GM19193 (cell line): ENCODE results near the gene TMEM61.

Source experiments
- POLR2A ChIP-seq: IDR thresholded peaks from 4 replicates; pipeline ENCODE4 v1.6.1; 2011; ENCODE audit not compliant: insufficient read depth, insufficient read length; ENCODE audit errors: extremely low read depth

Gene TMEM61

GRCh38 chr1:54980528-54981241 is at the start of gene TMEM61:
Gene TMEM61, plus strand, starts transcription at chr1:54980628. Its CDS starts 438 bp downstream, at chr1:54981066.
- no peak for TF ChIP-seq POLR2A

GRCh38 chr1:54931275-54931840 is 49.1 kb upstream of the TMEM61 start:
- no peak for TF ChIP-seq POLR2A

- no peak for TF ChIP-seq POLR2A
Measured at GRCh38 chr1:54934869-54935268, 45.6 kb upstream of the TMEM61 start.

GRCh38 chr1:54936791-54937190 is 43.6 kb upstream of the TMEM61 start:
- no peak for TF ChIP-seq POLR2A

- no peak for TF ChIP-seq POLR2A
Measured at GRCh38 chr1:54937469-54937868, 43.0 kb upstream of the TMEM61 start.

GRCh38 chr1:54940042-54940441 is 40.4 kb upstream of the TMEM61 start:
- TF ChIP-seq POLR2A: no peak

- no peak for TF ChIP-seq POLR2A
Measured at GRCh38 chr1:54942976-54943375, 37.5 kb upstream of the TMEM61 start.

GRCh38 chr1:54944610-54945392 is 35.6 kb upstream of the TMEM61 start:
- no peak for TF ChIP-seq POLR2A

- TF ChIP-seq POLR2A: no peak
Measured at GRCh38 chr1:54945393-54945936, 35.0 kb upstream of the TMEM61 start.

- no peak for TF ChIP-seq POLR2A
Measured at GRCh38 chr1:54947540-54947939, 32.9 kb upstream of the TMEM61 start.

GRCh38 chr1:54949053-54949452 is 31.4 kb upstream of the TMEM61 start:
- TF ChIP-seq POLR2A: no peak

GRCh38 chr1:54950006-54950368 is 30.4 kb upstream of the TMEM61 start:
- TF ChIP-seq POLR2A: no peak

GRCh38 chr1:54950369-54951163 is 29.9 kb upstream of the TMEM61 start:
- no peak for TF ChIP-seq POLR2A

- no peak for TF ChIP-seq POLR2A
Measured at GRCh38 chr1:54951810-54952226, 28.6 kb upstream of the TMEM61 start.
